CD4-positive, alpha-beta T cell (primary cell): ENCODE results near the gene TFPI. TPM values are rescaled to one million over a fixed set of nuclear protein-coding genes. Genes with fewer than 3 reads are reported as not detected.

Experiments used
- ATAC-seq: fragments of 200-7000 bp; cut with Tn5 transposase; one replicate; pipeline ENCODE4 v1.10.0; 2022; ENCODE audit warnings: mild to moderate bottlenecking; ENCODE audit not compliant: poor library complexity
- CTCF ChIA-PET: fragments of 350-600 bp; sonication (Branson Sonifier 250); formaldehyde crosslinking; loops from one replicate; lab custom pipeline; 2021; ENCODE audit warnings: antibody characterized with exemption, inconsistent platforms; lab: Charles Lee
- POLR2A ChIA-PET: fragments of 350-600 bp; sonication (Branson Sonifier 250); formaldehyde crosslinking; loops from one replicate; lab custom pipeline; 2021; ENCODE audit warnings: antibody characterized with exemption, inconsistent platforms; lab: Charles Lee
- DNase-seq, 14 experiments: peaks; one replicate each; pipeline ENCODE4 v3.0.0-alpha.2; 2013 to 2020; ENCODE audit warnings: mixed read lengths in 2 of 14
- H3K27ac ChIP-seq, 2 donors: one replicate each; pipeline versions ENCODE4 v1.5.1 to v1.7.0; 2013; ENCODE audit warnings: low read length in 2 of 2, low read depth in 1 of 2, mild to moderate bottlenecking in 1 of 2
- H3K27me3 ChIP-seq, 2 experiments: 1 replicate in 1 of 2; 2 replicates in 1 of 2; pipeline versions ENCODE4 v1.6.1 to v1.7.0; 2013; ENCODE audit warnings: low read length in 2 of 2, control low read depth in 1 of 2, mild to moderate bottlenecking in 1 of 2, moderate library complexity in 1 of 2; ENCODE audit not compliant: insufficient read depth in 2 of 2, control insufficient read depth in 1 of 2
- H3K36me3 ChIP-seq: one replicate; pipeline ENCODE4 v1.6.1; 2013; ENCODE audit warnings: low read length, control low read depth; ENCODE audit not compliant: insufficient read depth
- H3K4me1 ChIP-seq: one replicate; pipeline ENCODE4 v1.6.1; 2013; ENCODE audit warnings: low read length, control low read depth; ENCODE audit not compliant: insufficient read depth
- H3K4me3 ChIP-seq: one replicate; pipeline ENCODE4 v1.5.1; 2013; ENCODE audit warnings: mild to moderate bottlenecking, low read length, moderate library complexity
- H3K9me3 ChIP-seq, 2 experiments: 1 replicate in 1 of 2; 2 replicates in 1 of 2; pipeline versions ENCODE4 v1.6.1 to v1.7.0; 2013; ENCODE audit warnings: low read length in 2 of 2, mild to moderate bottlenecking in 2 of 2, control low read depth in 1 of 2, moderate library complexity in 1 of 2; ENCODE audit not compliant: control insufficient read depth in 1 of 2, insufficient read depth in 1 of 2
- H3K27ac Mint-ChIP-seq: one replicate; pipeline ENCODE4 v1.8.0; 2020; ENCODE audit warnings: mixed read lengths
- H3K27me3 Mint-ChIP-seq: one replicate; pipeline ENCODE4 v1.8.0; 2021; ENCODE audit warnings: mixed read lengths
- H3K36me3 Mint-ChIP-seq: one replicate; pipeline ENCODE4 v1.8.0; 2021; ENCODE audit warnings: low read depth, mixed read lengths
- H3K4me1 Mint-ChIP-seq: one replicate; pipeline ENCODE4 v1.8.0; 2021; ENCODE audit warnings: low read depth, mixed read lengths
- H3K4me3 Mint-ChIP-seq: one replicate; pipeline ENCODE4 v1.8.0; 2020; ENCODE audit warnings: mild to moderate bottlenecking, mixed read lengths
- H3K9me3 Mint-ChIP-seq: one replicate; pipeline ENCODE4 v1.8.0; 2020; ENCODE audit warnings: mixed read lengths
- CTCF ChIP-seq: fragments of 200-600 bp; IDR thresholded peaks from one replicate; pipeline ENCODE4 v1.8.0; 2022; ENCODE audit warnings: antibody characterized with exemption, mild to moderate bottlenecking
- intact Hi-C, 2 experiments: fragments of 100-400 bp; cut with DNase I in 1 of 2; cut with micrococcal nuclease in 1 of 2; formaldehyde crosslinking; loops; one replicate each; pipeline versions ENCODE4 v1.15.1 to v1.9.0; 2023 to 2025; cut with DNase I, micrococcal nuclease
- total RNA-seq, 174 experiments: library from RNA in 2 of 174; stranded (reverse) in 2 of 174; gene quantifications; one replicate each; pipeline ENCODE4 v1.2.3 and lab custom pipeline; 2021 to 2026

Gene TFPI
- total RNA-seq, 2 experiments from 2014 or later = 0.17 TPM; not detected in 1

GRCh38 chr2:187532333-187533120, 21.7 kb downstream of the TFPI start:
- Mint-ChIP-seq H3K27ac (no peak overlapping the region), H3K4me1 (no peaks in the 10 kb centered on the region), H3K9me3 (peaks cover 10% of the 10 kb centered on the region), H3K4me3 (no peak overlapping the region), H3K27me3 (no peaks in the 10 kb centered on the region), H3K36me3 (no peaks in the 10 kb centered on the region)
- Histone ChIP-seq H3K4me1 (no peaks in the 10 kb centered on the region), H3K27ac (no peak overlapping the region), H3K27me3 (no peaks in the 10 kb centered on the region), H3K36me3 (no peaks in the 10 kb centered on the region), H3K9me3 (no peaks in the 10 kb centered on the region), H3K4me3 (no peak overlapping the region)
- ChIA-PET POLR2A (no interaction called here), CTCF (no interaction called here)
- TF ChIP-seq CTCF = no peak
- intact Hi-C loops = no loop called here
- ATAC-seq (no peak), DNase-seq (no peak)

- Mint-ChIP-seq H3K36me3 (no peaks in the 10 kb centered on the region), H3K9me3 (peaks cover 5% of the 10 kb centered on the region), H3K27me3 (no peaks in the 10 kb centered on the region), H3K27ac (no peak overlapping the region), H3K4me1 (no peaks in the 10 kb centered on the region), H3K4me3 (no peak overlapping the region)
- ChIA-PET CTCF (no interaction called here), POLR2A (no interaction called here)
- no peaks in the 10 kb centered on the region for H3K4me1 ChIP-seq
- H3K27me3 ChIP-seq = no peaks in the 10 kb centered on the region
- DNase-seq = no peak
- TF ChIP-seq CTCF = no peak
- no peaks in the 10 kb centered on the region for H3K9me3 ChIP-seq
- no peak for ATAC-seq
- intact Hi-C loops = no loop called here
- no peak overlapping the region for H3K27ac ChIP-seq
- no peak overlapping the region for H3K4me3 ChIP-seq
- no peaks in the 10 kb centered on the region for H3K36me3 ChIP-seq
Observed at GRCh38 chr2:187529977-187530721, 24.1 kb downstream of the TFPI start.

GRCh38 chr2:187529248-187529976, 24.8 kb downstream of the TFPI start:
- TF ChIP-seq CTCF = no peak
- H3K4me3 Mint-ChIP-seq = no peak overlapping the region
- H3K27ac ChIP-seq = no peak overlapping the region
- H3K4me1 Mint-ChIP-seq = no peaks in the 10 kb centered on the region
- no peak overlapping the region for H3K4me3 ChIP-seq
- no peak overlapping the region for H3K27ac Mint-ChIP-seq
- no peaks in the 10 kb centered on the region for H3K27me3 ChIP-seq
- ATAC-seq = no peak
- intact Hi-C loops = no loop called here
- no peaks in the 10 kb centered on the region for H3K4me1 ChIP-seq
- ChIA-PET POLR2A (no interaction called here), CTCF (no interaction called here)
- no peaks in the 10 kb centered on the region for H3K9me3 ChIP-seq
- no peaks in the 10 kb centered on the region for H3K36me3 ChIP-seq
- H3K27me3 Mint-ChIP-seq = no peaks in the 10 kb centered on the region
- no peaks in the 10 kb centered on the region for H3K36me3 Mint-ChIP-seq
- peaks cover 3% of the 10 kb centered on the region for H3K9me3 Mint-ChIP-seq
- no peak for DNase-seq
